Measurements from ENCODE around the gene ATP6V1C2.
"Not testable (repeated sequence)": the region's sequence is repeated elsewhere in the genome, so short reads cannot be mapped to it uniquely, and the experiment has no call there.

Gene ATP6V1C2

DNA sequence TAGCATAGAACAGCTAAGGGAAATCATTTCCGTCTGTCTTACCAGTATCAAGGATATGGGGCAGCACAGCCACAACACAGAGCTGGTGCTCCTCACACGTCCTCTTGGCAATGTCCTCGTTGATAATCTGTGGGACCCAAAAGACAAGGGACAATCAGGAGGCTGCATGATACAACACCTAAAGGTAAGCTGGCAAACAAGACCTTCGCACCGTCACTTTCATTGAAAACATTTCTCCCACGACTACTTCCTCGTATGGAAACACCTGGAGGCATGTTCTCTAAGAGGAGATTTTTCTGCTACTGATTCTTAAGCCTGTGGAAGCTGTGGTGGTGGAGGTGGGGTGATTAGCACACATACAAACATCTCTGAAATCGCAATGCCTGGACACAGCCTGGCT is 67.4 kb downstream of the ATP6V1C2 start:
- no peak for DNase-seq

DNA sequence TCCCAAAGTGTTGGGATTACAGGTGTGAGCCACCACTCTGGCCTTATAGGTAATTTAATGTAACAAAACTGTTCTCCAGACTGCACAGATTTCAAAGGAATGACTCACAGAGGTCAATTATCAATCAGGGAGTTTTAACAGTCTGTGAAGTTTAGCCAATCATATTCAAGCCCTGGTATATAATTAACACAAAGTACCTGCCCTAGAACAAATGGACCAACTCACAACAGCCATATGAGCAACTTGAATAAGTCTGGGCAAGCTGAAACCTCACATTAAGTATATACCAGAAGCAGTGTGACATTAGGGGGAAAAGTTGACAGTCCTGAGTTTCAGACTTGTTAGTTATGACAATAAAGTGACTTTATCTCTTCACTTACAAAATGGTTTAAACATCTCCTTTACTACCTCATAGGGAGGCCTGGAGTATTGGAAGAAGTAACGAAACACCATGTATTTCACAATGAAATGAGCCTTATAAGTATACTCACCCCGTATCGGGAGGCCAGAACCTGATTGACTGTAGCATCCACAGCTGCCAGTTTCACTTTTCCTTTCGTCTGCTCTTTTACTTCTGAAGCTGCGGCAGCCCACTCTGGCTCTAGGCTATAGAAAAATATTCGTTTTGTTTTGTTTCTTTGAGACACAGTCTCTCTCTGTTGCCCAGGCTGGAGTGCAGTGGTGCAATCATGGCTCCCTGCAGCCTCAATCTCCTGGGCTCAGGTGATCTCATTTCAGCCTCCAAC is 69.0 kb downstream of the ATP6V1C2 start:
- DNase-seq, result no peak

DNA sequence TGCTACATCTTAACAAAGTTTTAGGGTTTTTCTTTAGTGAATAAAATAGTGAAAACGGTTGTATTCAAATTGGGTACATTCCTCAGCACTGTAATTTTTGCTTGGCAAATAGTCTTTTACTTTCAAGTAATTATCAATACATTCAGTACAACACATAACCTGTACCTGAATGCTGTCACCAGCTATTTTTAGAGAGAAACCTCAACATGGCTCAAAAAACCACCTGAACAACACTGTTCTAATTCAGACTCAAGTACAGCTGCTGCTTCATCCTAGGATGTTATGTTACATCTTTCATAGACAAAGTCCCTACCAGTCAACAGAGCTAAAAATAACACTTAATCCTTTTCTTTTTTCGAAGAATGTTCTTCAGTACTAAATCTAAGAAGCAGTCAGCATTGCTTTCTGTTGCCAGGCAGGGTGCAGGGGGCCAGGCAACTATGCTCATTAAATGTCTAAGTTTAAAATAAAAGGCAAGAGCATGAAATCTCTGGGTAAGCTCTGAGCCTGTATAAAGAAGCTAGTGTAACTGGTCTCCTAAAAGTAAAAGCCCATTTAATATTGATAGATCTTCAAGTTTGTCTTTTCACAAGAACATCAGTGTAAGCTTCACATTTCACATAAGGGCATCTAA is 70.7 kb downstream of the ATP6V1C2 start:
- no peak for DNase-seq

GRCh38 chr2:10792660-10793400 is 71.4 kb downstream of the ATP6V1C2 start:
- DNase-seq, result no peak

DNA sequence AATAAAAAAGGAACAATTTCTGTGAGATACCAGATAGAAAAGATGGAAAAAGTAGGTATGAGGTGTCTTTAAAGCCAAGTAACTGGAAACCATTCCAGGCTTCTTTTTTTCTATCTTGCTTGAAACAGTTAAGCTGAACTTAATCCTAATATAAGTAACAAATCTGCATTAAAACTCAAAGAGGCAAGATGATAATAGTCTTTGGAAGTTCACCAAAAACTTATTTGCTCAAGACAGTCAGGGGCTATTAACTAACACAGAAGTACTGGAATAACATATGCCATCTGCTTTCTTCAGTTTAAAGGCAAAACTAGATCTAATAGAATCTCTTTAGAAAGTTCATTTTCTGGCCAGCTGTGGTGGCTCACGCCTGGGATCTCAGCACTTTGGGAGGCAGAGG is 72.4 kb downstream of the ATP6V1C2 start:
- DNase-seq, result no peak

DNA sequence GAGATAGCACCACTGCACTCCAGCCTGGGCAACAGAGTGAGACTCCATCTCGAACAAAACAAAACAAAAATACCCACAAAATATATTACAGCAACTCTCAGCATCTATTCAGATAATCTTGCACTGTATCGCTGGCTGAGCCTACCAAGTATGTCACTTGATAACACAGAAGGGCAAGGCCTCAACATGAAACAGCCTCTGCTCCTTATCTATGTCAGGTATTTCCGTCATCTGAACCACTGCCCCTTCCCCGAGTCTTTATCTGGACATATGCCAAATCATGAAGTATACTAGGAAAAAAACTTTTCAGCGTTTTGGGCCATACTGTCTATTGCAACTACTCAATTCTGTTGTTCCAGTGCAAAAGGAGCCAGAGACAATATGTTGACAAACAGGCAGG is 73.4 kb downstream of the ATP6V1C2 start:
- DNase-seq, result no peak

GRCh38 chr2:10795508-10796046 is 74.1 kb downstream of the ATP6V1C2 start:
- no peak for DNase-seq

- no peak for DNase-seq
Observed at GRCh38 chr2:10796703-10797102, 75.3 kb downstream of the ATP6V1C2 start.

- DNase-seq, result no peak
Observed at GRCh38 chr2:10798783-10799182, 77.4 kb downstream of the ATP6V1C2 start.

GRCh38 chr2:10800163-10800562 is 78.7 kb downstream of the ATP6V1C2 start:
- DNase-seq, result no peak

- DNase-seq, result no peak
Observed at GRCh38 chr2:10802657-10803056, 81.2 kb downstream of the ATP6V1C2 start.

- DNase-seq, result not testable (repeated sequence)
Observed at GRCh38 chr2:10805990-10806389, 84.6 kb downstream of the ATP6V1C2 start.

DNA sequence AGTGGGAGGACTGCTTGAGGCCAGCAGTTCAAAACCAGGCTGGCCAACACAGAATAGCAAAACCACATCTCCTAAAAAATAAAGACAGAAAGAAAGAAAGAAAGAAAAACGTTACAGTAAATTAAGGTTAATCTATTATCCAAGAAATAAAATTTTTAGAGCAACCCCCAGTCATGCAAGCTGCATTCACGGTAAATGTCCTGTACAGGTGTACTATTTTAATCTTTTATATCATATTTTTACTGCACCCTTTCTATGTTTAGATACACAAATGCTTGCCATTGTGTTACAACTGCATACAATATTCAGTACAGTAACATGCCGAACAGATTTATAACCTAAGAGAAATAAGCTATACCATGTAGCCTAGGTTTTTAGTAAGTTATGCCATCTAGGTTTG is 85.1 kb downstream of the ATP6V1C2 start:
- no peak for DNase-seq

GRCh38 chr2:10810202-10811161 is 89.1 kb downstream of the ATP6V1C2 start:
- DNase-seq, result no peak

- DNase-seq, result no peak
Observed at GRCh38 chr2:10811517-10811916, 90.1 kb downstream of the ATP6V1C2 start.

GRCh38 chr2:10812362-10813162 is 91.1 kb downstream of the ATP6V1C2 start, which contains the start of gene PDIA6:
Gene PDIA6 (minus strand): TSS chr2:10812785. CDS start chr2:10812696, 89 bp downstream.
- peak; percentile 99 for DNase-seq

- not testable (repeated sequence) for DNase-seq
Observed at GRCh38 chr2:10813163-10814138, 92.0 kb downstream of the ATP6V1C2 start.

GRCh38 chr2:10814142-10814541 is 92.7 kb downstream of the ATP6V1C2 start:
- no peak for DNase-seq

DNA sequence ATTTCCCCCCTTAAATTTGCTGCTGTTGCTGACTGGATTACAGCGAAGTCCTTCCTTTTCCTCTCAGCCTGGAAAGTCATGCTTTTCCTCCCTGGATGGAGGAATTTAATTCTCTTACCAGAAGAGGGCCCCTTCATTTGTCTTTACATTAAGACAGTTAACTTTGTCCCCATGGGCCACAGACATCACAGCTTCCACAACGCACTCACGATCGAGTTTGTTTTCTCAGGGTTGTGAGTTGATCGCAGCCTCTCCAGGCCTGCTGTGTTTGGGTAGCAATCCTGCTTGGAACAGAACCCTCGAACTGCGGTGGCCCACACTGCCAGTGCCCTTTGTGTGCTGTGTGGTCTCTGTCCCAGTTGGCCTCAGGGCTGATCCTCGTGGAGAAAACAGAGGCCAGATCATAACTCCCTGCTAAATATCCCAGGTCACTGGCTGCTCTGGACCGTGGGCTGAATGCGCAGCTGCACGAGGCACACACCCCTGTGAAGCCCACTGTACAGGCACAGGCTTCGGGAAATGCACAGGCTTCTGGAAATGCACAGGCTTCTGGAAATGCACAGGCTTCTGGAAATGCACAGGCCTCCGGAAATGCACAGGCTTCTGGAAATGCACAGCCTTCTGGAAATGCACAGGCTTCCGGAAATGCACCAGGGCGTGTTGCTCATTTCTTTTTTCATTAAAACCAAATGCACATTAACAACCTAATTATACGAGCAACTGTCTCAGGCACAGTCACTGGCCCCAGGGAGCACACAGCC is 93.3 kb downstream of the ATP6V1C2 start:
- no peak for DNase-seq
